Heart left ventricle (tissue), 16 donors: Measurements from ENCODE around the gene SIL1. TPM values are rescaled to one million over a fixed set of nuclear protein-coding genes. Genes with fewer than 3 reads are reported as not detected.

Experiments
- ATAC-seq, 4 donors: fragments of 200-7000 bp; cut with Tn5 transposase; one replicate each; pipeline ENCODE4 v1.9.1; 2020 to 2022; ENCODE audit warnings: moderate library complexity in 4 of 4, mild to moderate bottlenecking in 3 of 4, moderate number of reproducible peaks in 1 of 4
- DNase-seq, 5 donors: peaks; one replicate each; pipeline ENCODE4 v3.0.0-alpha.2; 2020
- H3K27ac ChIP-seq, 12 donors: fragments of 200-600 bp; sonication (generic) in 4 of 12; one replicate each; pipeline versions ENCODE4 v1.5.0 to v1.8.0; 2016 to 2022; ENCODE audit warnings: mild to moderate bottlenecking in 2 of 12
- H3K27me3 ChIP-seq, 9 donors: fragments of 200-600 bp; sonication (generic) in 2 of 9; one replicate each; pipeline versions ENCODE4 v1.5.1 to v1.8.0; 2016 to 2022; ENCODE audit warnings: mild to moderate bottlenecking in 3 of 9
- H3K36me3 ChIP-seq, 9 donors: fragments of 200-600 bp; sonication (generic) in 2 of 9; one replicate each; pipeline versions ENCODE4 v1.5.0 to v1.8.0; 2018 to 2022; ENCODE audit warnings: mild to moderate bottlenecking in 2 of 9
- H3K4me1 ChIP-seq, 12 donors: fragments of 200-600 bp; sonication (generic) in 4 of 12; one replicate each; pipeline versions ENCODE4 v1.5.0 to v1.8.0; 2016 to 2022; ENCODE audit warnings: mild to moderate bottlenecking in 3 of 12
- H3K4me3 ChIP-seq, 12 donors: fragments of 200-600 bp; sonication (generic) in 4 of 12; one replicate each; pipeline versions ENCODE4 v1.5.0 to v1.8.0; 2017 to 2022; ENCODE audit warnings: mild to moderate bottlenecking in 9 of 12, moderate library complexity in 4 of 12
- H3K9me3 ChIP-seq, 12 donors: fragments of 200-600 bp; sonication (generic) in 4 of 12; one replicate each; pipeline versions ENCODE4 v1.5.0 to v1.8.0; 2016 to 2022; ENCODE audit warnings: mild to moderate bottlenecking in 1 of 12
- POLR2A ChIP-seq, 2 donors: fragments of 450-650 bp; IDR thresholded peaks; one replicate each; pipeline ENCODE4 v1.6.1; 2017; ENCODE audit warnings: antibody characterized with exemption in 2 of 2, mild to moderate bottlenecking in 2 of 2, moderate library complexity in 2 of 2
- whole genome bisulfite sequencing, 4 donors: extraction: QIAGEN DNeasy Blood & Tissue Kit in 2 of 4; methylation state at CpG; one replicate each; pipeline versions ENCODE4 v1.1.5 to v1.1.7; 2013 to 2018; 5-methylcytosine and 5-hydroxymethylcytosine counted together
- intact Hi-C, 10 donors: fragments of 100-400 bp; cut with DNase I; formaldehyde crosslinking; loops; one replicate each; pipeline versions ENCODE4 v1.11.1 to v1.14.2; 2022
- polyA plus RNA-seq, 2 donors: library from polyadenylated mRNA; stranded (reverse); fragments of 200-250 nt; gene quantifications; one replicate each; pipeline ENCODE4 v1.2.3, GENCODE V29; 2013
- total RNA-seq, 9 donors: library from RNA; depleted of rRNA in 2 of 9; stranded (reverse); fragments of >200 nt in 2 of 9; fragmentation: NEBNext Ultra II Directional in 3 of 9; extraction: Animal tissue kit (Norgen Biotek cat#: 25700) in 3 of 9; gene quantifications; one replicate each; pipeline versions ENCODE4 v1.1.0 to v1.2.4, GENCODE V29; 2016 to 2023
- TF ChIP-seq, protein P1 (sequence below), 12 donors: fragments of 200-600 bp; sonication (generic) in 4 of 12; IDR thresholded peaks; one replicate each; pipeline versions ENCODE4 v1.5.0 to v1.8.0; 2018 to 2022; ENCODE audit warnings: antibody characterized with exemption in 12 of 12, mild to moderate bottlenecking in 5 of 12
- donor health status: ischemic (EF 13 %, LVEDD 7.1; RV severe dilation, severe dysfunction).
- donor health status: healthy with polysubstance abuse.
- donor health status: DM: no; HTN: yes; CAD: no.
- donor health status: DM: no; HTN: no; CAD: no.
- donor health status: ischemic (EF 25% LVEDD 6.9; RV normal size, moderate dysfunction).
- donor health status: ischemic (EF 25% LVEDD 5.7; RV mildly dilated, moderate dysfunction).
- donor health status: healthy.
- donor health status: DM: yes; HTN: yes; CAD: no.
- donor health status: ischemic (EF 35%, LVEDD 5.7; RV mildly dilated, moderate dysfunction).
- donor health status: nonischemic (EF 11% LVEDD 7.7; RV severe dilation, severe dysfunction).
- donor health status: DM: yes; HTN: yes; CAD: no.
- donor health status: PGD.
- donor health status: ischemic (EF 29% LVEDD 5.4; RV normal size, mild dysfunction).
- donor health status: nonischemic (EF 23%, LVEDD 6.1; RV moderate dilation, normal function).

Gene SIL1
- total and polyA plus RNA-seq, 11 donors, result 33.8 to 341 (median 40.2) TPM

DNA sequence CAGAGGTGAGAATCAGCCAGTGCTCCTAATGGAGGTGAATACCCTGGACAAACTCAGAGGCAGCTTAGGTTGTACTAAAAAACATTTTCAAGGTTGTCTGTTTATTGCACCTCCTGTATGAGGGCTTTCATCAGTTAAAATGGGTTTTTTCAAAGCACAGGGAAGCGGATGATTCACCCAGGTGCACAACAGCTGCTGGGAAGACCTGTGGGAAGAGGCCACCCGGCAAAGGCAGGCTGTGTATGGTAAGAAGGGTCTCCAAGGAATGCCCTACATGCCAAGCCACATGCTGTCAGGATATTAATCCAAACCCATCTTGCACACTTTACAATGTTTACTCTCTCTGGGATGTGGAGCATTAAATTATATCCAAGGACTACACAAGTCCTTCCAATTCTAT lies 14.7 kb downstream of the SIL1 start:
- ATAC-seq (no peak), DNase-seq (no peak)
- WGBS, 4 donors, result 68 to 92% (median 83%) methylated on average over 2 of the region's 2 CpGs
- Histone ChIP-seq H3K4me3 (no peak overlapping the region), H3K4me1 (peaks cover 3 to 71% (median 51%) of the 10 kb centered on the region in 12 donors), H3K27ac (peak overlapping the region in 1 of 12 donors; percentile 51), H3K9me3 (no peaks in the 10 kb centered on the region), H3K36me3 (peaks cover 0 to 6% (median 0%) of the 10 kb centered on the region in 9 donors), H3K27me3 (no peaks in the 10 kb centered on the region)
- TF ChIP-seq, protein P1, sequence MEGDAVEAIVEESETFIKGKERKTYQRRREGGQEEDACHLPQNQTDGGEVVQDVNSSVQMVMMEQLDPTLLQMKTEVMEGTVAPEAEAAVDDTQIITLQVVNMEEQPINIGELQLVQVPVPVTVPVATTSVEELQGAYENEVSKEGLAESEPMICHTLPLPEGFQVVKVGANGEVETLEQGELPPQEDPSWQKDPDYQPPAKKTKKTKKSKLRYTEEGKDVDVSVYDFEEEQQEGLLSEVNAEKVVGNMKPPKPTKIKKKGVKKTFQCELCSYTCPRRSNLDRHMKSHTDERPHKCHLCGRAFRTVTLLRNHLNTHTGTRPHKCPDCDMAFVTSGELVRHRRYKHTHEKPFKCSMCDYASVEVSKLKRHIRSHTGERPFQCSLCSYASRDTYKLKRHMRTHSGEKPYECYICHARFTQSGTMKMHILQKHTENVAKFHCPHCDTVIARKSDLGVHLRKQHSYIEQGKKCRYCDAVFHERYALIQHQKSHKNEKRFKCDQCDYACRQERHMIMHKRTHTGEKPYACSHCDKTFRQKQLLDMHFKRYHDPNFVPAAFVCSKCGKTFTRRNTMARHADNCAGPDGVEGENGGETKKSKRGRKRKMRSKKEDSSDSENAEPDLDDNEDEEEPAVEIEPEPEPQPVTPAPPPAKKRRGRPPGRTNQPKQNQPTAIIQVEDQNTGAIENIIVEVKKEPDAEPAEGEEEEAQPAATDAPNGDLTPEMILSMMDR (IDR thresholded peaks at IDR 0.05), result no peak
- TF ChIP-seq POLR2A (IDR thresholded peaks at IDR 0.05), result no peak
- intact Hi-C loops, result no loop called here

- ATAC-seq, result no peak
- intact Hi-C loops, result no loop called here
- DNase-seq, result no peak
- H3K36me3 ChIP-seq, result peaks cover 0 to 5% (median 0%) of the 10 kb centered on the region in 9 donors
- H3K9me3 ChIP-seq, result no peaks in the 10 kb centered on the region
- H3K27me3 ChIP-seq, result no peaks in the 10 kb centered on the region
- H3K4me3 ChIP-seq, result no peak overlapping the region
- TF ChIP-seq, protein P1 (IDR thresholded peaks at IDR 0.05), result no peak
- TF ChIP-seq POLR2A (IDR thresholded peaks at IDR 0.05), result no peak
- peaks cover 0 to 74% (median 53%) of the 10 kb centered on the region in 12 donors for H3K4me1 ChIP-seq
- 93 to 97% (median 95%) methylated on average over 4 of the region's 4 CpGs for WGBS, 4 donors
- H3K27ac ChIP-seq, result peak overlapping the region in 1 of 12 donors; percentile 51
These were observed 15.5 kb downstream of the SIL1 start for GRCh38 chr5:139182528-139183296.

GRCh38 chr5:139181835-139182452 lies 16.2 kb downstream of the SIL1 start:
- ATAC-seq (no peak), DNase-seq (no peak)
- peaks cover 0 to 81% (median 58%) of the 10 kb centered on the region in 12 donors for H3K4me1 ChIP-seq
- no peaks in the 10 kb centered on the region for H3K9me3 ChIP-seq
- H3K4me3 ChIP-seq, result no peak overlapping the region
- intact Hi-C loops, result no loop called here
- WGBS, 4 donors, result 79 to 85% (median 82%) methylated on average over 8 of the region's 8 CpGs
- peak overlapping the region in 1 of 12 donors; percentile 51 for H3K27ac ChIP-seq
- H3K27me3 ChIP-seq, result no peaks in the 10 kb centered on the region
- H3K36me3 ChIP-seq, result no peaks in the 10 kb centered on the region
- no peak for TF ChIP-seq POLR2A (IDR thresholded peaks at IDR 0.05)
- TF ChIP-seq, protein P1 (IDR thresholded peaks at IDR 0.05), result no peak

DNA sequence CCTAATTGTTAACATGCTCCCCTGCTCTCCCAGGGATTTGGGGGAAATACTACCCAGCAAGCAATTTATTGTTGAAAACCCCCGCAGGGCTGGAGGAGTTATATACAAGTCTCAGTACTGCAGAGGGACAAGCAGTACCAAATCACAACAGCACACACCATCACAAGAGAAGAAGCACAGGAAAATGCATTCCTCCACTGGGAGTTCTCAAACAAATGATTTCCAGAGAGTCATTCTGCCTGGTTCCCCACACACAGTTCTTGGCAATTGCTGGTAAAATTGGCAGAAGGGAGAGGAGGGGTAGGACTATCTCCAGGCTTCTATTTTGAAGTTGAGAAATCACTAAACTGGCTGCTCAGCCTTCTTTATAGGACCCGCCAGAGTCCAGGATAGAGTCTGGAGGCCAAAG lies 16.8 kb downstream of the SIL1 start:
- ATAC-seq, result no peak
- no peak overlapping the region for H3K4me3 ChIP-seq
- TF ChIP-seq, protein P1 (IDR thresholded peaks at IDR 0.05), result no peak
- no peak for TF ChIP-seq POLR2A (IDR thresholded peaks at IDR 0.05)
- WGBS, 4 donors, result 50 to 64% (median 56%) methylated on average over 2 of the region's 2 CpGs
- H3K27me3 ChIP-seq, result no peaks in the 10 kb centered on the region
- H3K36me3 ChIP-seq, result no peaks in the 10 kb centered on the region
- peak overlapping the region in 1 of 12 donors; percentile 51 for H3K27ac ChIP-seq
- no peak for DNase-seq
- H3K4me1 ChIP-seq, result peaks cover 0 to 77% (median 57%) of the 10 kb centered on the region in 12 donors
- no peaks in the 10 kb centered on the region for H3K9me3 ChIP-seq
- intact Hi-C loops, result no loop called here
